GM18870 (cell line): Measurements from ENCODE around the gene AKR1C3.
"Not testable (repeated sequence)": the region's sequence is repeated elsewhere in the genome, so short reads cannot be mapped to it uniquely, and the experiment has no call there.

ENCODE experiments used
- ATAC-seq: cut with Tn5 transposase; IDR thresholded peaks from one replicate; pipeline ENCODE4 v1.9.1; 2021; ENCODE audit warnings: moderate library complexity; ENCODE audit not compliant: unreplicated experiment

Gene AKR1C3

DNA sequence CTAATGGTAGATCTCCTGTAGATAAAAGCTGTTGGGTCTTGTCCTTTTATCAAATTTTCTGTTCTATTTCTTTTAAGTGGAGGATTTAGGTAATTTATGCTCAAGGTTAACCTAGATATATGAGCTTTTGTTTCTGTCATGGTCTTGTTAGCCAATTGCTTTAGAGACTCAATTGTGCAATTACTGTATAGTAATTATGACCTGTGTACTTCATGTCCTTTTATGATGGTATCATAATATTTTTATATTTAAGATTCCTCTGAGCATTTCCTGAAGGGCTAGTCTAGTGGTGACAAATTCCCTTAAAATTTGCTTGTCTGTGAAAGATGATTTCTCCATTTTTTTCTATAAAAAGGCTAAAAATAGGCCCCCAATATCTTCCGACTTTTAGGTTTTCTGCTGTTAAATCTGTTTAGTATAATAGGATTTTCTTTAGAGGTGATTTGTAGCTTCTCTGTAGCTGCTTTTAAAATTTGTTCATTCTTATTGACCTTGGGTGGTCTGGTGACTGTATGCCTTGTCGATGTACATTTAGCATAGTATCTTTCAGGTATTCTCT, 5.4 kb upstream of the AKR1C3 start:
- ATAC-seq, result no peak

DNA sequence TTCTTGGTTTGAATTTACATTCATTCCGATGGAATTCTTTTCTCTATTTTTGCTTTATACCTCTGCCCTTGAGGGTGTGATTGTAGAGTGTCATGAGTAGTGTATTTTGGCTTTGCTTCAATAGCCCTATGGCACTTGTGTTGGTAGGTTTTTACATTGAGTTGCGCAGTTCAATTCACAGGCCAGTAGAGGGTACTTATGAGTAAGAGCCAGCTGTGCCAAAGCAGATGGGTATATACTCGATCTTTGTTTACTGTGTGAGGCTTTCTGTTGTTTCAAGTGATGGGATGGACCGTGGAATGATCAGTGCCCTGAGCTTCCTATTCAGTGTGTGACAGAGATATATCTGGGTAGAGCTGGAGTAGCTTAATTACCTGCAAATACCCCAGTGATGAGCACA, 4.3 kb upstream of the AKR1C3 start:
- peak; percentile 68 for ATAC-seq

- ATAC-seq, result no peak
Measured at GRCh38 chr10:5090551-5090950, 3.7 kb upstream of the AKR1C3 start.

- no peak for ATAC-seq
Measured at GRCh38 chr10:5091196-5091595, 3.0 kb upstream of the AKR1C3 start.

DNA sequence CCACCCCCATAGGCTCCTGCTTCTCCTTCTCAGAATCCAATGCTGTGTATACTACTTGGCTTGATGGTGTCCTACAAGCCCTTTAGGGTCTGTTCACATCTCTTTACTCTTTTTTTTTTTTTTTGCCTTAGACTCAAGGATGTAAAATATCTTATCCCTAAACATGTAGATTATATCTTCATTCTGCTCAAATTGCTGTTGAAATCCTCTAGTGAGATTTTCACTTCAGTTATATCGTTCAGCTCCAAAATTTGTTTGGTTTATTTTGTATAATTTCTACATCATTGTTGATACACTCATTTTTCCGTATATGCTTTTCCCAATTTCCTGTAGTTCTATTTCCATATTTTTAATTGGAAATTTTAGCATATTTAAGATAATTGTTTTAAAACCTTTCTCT, 1.8 kb upstream of the AKR1C3 start:
- ATAC-seq, result no peak

GRCh38 chr10:5092848-5093790, 1.1 kb upstream of the AKR1C3 start:
- ATAC-seq, result no peak

DNA sequence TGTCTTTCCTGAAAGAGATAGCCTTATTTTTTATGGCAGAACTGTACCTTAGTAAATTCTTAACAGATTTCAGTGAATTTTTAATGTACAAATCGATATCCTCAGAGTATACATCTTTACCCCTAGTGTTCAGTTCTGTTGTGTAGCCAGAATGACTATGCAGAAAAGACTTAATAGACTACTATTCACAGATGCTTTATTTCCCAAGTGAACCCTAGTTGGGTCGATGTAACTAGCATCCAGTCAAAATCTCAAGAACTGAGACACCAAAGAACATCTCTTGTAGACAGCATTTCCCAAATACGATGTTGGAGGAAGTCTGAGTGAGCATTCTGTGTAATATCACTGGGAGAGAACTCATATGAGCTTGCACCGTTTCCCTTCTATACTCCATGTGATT, 1.5 kb downstream of the AKR1C3 start:
- ATAC-seq, result no peak

DNA sequence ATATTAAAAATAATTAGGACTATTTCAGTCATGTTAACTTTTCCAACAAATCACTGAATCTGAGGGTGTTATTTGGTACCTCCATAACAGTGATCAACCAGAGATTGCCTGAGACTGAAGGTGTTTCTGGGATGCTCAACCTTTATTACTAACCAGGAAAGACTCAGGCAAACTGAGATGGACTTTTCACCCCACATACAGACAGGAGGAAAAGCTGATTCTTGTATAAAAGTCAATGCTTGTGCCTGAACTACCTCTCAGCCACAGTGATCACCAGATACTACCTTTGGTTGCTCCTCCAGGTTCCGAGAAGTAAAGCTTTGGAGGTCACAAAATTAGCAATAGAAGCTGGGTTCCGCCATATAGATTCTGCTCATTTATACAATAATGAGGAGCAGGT, 1.9 kb downstream of the AKR1C3 start:
- ATAC-seq, result no peak

- not testable (repeated sequence) for ATAC-seq
Measured at GRCh38 chr10:5102479-5102878, 8.3 kb downstream of the AKR1C3 start.

DNA sequence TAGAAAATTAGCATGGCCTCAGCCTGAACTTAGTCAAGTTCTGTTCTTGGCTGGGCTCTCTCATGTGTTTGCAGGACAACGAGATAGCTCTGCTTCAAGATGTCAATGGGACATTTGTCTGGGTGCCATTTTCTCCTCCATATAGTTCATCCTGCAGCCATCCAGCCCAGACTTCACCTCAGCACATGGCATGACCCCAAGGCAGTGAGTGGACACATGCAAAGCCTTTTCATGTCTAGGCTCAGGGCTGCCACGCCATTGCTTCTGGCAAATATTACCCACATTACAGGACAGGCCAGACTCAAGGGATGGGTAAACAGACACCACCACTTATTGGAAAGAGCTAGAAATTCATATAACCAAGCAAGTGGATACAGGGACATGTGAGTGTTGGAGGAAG, 9.3 kb downstream of the AKR1C3 start:
- ATAC-seq, result no peak

GRCh38 chr10:5105626-5106025, 11.4 kb downstream of the AKR1C3 start:
- ATAC-seq, result no peak

DNA sequence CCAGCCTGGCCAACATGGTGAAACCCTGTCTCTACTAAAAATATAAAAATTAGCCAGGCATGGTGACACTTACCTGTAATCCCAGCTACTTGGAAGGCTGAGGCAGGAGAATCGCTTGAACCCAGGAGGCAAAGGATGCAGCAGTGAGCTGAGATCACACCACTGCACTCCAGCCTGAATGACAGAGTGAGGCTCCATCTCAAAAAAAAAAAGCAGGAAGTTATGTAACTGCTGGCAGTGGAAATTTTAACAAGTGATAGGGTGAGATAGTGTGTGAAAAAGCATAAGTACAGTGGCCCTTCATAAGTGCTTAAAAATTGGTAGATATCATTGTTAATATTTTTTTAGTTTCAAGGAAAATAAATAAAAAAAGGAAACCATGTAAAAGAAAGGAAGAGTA, 12.3 kb downstream of the AKR1C3 start:
- ATAC-seq, result no peak

DNA sequence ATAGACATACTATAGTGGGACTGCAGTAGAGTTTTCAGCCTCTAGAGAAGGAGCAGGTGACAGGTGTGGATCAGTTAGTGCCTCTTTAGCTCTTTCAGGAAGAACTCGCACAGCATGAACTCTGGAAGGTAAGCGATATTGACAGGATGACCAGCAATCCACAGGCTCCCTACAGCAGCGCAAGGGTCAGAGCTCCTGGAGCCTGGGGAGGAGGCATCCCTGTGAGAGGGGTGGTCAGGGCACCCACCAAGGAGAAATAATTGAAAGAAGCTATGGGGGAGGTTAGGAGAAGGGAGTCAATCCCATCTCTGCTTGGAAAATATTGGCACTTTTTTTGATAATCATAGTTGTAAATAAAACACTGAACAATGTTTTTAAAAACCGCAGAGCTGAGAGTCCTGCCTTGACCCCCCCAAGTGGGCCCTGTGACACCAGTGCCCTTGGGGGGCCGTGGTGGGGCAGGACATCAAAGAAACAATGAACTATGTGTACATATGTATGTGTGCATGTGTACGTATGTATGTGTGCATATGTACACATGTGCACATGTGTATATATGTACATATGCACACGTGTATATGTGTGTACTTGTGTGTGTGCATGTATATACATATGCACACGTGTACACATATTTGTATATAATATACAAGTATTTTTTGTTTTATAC, 13.8 kb downstream of the AKR1C3 start:
- ATAC-seq, result no peak

DNA sequence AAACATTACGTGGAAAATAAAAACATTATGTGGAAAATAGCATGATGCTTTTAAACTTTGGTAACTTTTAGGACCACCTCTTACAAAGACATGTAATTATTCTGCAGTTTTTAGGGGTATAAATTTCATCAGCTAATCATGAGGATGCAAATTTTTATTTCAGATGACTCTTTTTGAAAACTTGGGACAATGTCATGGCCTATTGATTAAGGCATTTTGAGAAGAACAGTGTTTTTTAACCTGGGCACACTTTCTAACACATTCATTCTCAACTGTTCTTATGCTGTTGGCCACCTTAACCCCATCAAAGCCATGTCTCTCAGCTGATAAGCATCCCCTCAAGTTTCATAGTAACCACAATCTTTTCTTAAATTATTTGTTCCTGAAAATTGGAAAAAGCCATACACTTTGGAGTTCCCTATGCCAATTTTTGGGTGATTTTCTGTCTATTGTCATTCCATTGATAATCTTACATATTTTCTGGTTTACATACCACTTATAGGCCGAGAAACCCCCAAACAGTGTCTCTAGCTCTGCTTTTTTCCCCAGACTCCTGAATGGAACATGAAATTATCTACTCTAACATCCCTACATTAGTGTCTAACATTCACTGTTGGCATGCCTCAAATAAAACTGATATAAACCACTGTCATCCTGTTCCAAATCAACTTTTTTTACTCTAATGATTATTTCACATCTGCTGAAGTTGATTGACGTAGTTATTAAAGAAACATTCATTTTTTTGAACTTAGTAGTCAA, 14.6 kb downstream of the AKR1C3 start:
- no peak for ATAC-seq

DNA sequence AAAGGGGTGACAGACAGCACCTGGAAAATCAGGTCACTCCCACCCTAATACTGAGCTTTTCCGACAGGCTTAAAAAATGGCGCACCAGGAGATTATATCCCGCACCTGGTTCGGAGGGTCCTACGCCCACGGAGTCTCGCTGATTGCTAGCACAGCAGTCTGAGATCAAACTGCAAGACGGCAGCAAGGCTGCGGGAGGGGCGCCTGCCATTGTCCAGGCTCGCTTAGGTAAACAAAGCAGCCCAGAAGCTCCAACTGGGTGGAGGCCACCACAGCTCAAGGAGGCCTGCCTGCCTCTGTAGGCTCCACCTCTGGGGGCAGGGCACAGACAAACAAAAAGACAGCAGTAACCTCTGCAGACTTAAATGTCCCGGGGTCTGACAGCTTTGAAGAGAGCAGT, 15.6 kb downstream of the AKR1C3 start:
- ATAC-seq, result not testable (repeated sequence)

DNA sequence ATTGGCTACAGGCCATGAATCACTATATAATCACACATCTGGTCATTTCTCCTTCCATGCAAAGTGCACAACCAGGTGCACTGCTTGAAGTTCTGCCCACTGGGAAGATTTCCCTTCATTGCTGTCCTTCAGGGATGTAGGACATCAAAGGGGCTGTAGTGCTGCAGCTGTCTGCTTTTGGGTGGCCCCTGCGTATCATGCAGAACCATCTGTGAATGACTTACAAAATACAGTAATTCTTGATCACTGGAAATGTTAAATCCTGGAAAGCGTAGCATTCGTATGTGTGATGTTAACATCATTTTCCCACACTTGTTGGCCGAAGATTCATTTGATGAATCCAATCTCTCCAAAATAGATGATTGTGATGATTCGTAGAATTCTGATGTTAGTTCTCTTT, 22.4 kb downstream of the AKR1C3 start:
- ATAC-seq, result no peak

- no peak for ATAC-seq
Measured at GRCh38 chr10:5117026-5117425, 22.8 kb downstream of the AKR1C3 start.

- ATAC-seq, result not testable (repeated sequence)
Measured at GRCh38 chr10:5119997-5120396, 25.8 kb downstream of the AKR1C3 start.

DNA sequence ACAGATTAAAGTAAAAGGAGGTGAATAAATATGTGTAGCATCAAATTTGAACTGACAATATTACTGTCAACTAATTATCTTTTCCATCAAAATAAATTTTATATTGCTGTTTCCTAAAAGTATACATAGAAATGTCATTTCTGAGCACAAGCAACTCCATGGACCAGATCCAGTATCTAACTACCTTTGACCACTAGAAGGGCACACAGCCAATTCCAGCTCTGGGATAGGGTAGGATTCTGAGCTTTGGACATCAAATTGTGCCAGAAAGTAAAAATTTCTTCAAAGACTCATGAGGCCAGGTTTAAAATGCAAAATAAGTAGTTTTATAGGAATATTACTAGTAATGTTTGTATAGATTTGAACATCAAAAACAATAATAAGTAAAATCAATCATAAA, 29.7 kb downstream of the AKR1C3 start:
- ATAC-seq, result no peak

DNA sequence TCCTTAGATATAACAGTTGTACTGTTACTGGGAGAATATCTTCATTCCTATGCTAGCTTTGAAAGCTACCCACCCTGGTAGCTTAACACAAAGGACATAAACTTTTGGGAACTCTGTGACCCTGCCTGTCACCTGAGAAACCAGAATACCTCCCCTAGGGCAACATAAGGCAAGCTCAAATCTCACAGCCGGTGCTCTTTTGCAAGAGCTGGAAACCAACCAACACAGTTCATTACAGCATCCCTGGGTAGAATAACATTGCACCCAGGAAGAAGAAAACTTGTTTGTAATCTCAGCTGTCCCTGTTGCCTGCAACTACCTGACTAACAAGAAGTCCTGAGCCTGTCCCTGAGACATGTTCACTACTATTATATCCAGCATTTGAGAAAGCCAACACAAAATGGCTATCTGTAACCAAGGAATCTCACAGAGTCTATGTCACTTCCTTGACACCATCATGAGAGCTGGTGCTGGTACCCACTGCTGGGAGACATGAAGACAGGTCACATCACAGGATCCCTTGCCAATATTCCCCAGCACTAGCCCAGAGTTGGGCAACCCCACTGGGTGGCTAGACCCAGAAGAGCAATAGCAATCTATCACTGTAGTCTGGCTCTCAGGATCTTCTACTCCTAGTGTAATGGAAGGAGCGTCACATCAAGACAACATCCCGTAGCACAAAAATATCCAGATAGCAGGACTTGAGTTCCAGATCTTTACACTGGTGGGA, 31.3 kb downstream of the AKR1C3 start:
- no peak for ATAC-seq

GRCh38 chr10:5135581-5135980, 41.4 kb downstream of the AKR1C3 start:
- ATAC-seq, result no peak
